HG03066 (cell line): ENCODE measurements around the gene CXCL5.
"Not testable (repeated sequence)": the region's sequence is repeated elsewhere in the genome, so short reads cannot be mapped to it uniquely, and the experiment has no call there.

Experiments used
- ATAC-seq: cut with Tn5 transposase; IDR thresholded peaks from one replicate; pipeline ENCODE4 v1.9.1; 2021; ENCODE audit warnings: low read depth; ENCODE audit not compliant: unreplicated experiment

CXCL5 gene

GRCh38 chr4:74016068-74016467 is 17.6 kb upstream of the CXCL5 start:
- ATAC-seq = no peak

- ATAC-seq = no peak
These were observed 16.8 kb upstream of the CXCL5 start for GRCh38 chr4:74015126-74015780.

- ATAC-seq = no peak
These were observed 15.9 kb upstream of the CXCL5 start for GRCh38 chr4:74014332-74014731.

- no peak for ATAC-seq
These were observed 14.8 kb upstream of the CXCL5 start for GRCh38 chr4:74013264-74013663.

- ATAC-seq = no peak
These were observed 13.7 kb upstream of the CXCL5 start for GRCh38 chr4:74012130-74012529.

GRCh38 chr4:74009307-74009706 is 10.8 kb upstream of the CXCL5 start:
- no peak for ATAC-seq

- ATAC-seq = no peak
These were observed 7.6 kb upstream of the CXCL5 start for GRCh38 chr4:74006009-74006476.

GRCh38 chr4:74005528-74005927 is 7.1 kb upstream of the CXCL5 start:
- ATAC-seq = no peak

- no peak for ATAC-seq
These were observed 6.2 kb upstream of the CXCL5 start for GRCh38 chr4:74004668-74005067.

- no peak for ATAC-seq
These were observed 1.8 kb upstream of the CXCL5 start for GRCh38 chr4:74000301-74000700.

GRCh38 chr4:73992050-73992449 is 6.4 kb downstream of the CXCL5 start:
- no peak for ATAC-seq

- ATAC-seq = no peak
These were observed 6.8 kb downstream of the CXCL5 start for GRCh38 chr4:73991742-73992000.

- ATAC-seq = no peak
These were observed 7.3 kb downstream of the CXCL5 start for GRCh38 chr4:73990988-73991741.

- ATAC-seq = no peak
These were observed 8.5 kb downstream of the CXCL5 start for GRCh38 chr4:73989928-73990327.

GRCh38 chr4:73989031-73989430 is 9.4 kb downstream of the CXCL5 start:
- no peak for ATAC-seq

- ATAC-seq = no peak
These were observed 10.4 kb downstream of the CXCL5 start, which contains the start of gene PPBP for GRCh38 chr4:73988061-73988460. TSS of gene PPBP (minus strand) at chr4:73988190. CDS start at chr4:73988103, 87 bp downstream.

GRCh38 chr4:73985528-73985852 is 13.0 kb downstream of the CXCL5 start:
- no peak for ATAC-seq

- no peak for ATAC-seq
These were observed 13.5 kb downstream of the CXCL5 start for GRCh38 chr4:73984736-73985527.

GRCh38 chr4:73981175-73981574 is 17.3 kb downstream of the CXCL5 start:
- ATAC-seq = not testable (repeated sequence)

GRCh38 chr4:73979407-73979957 is 19.0 kb downstream of the CXCL5 start:
- no peak for ATAC-seq

GRCh38 chr4:73978886-73979285 is 19.6 kb downstream of the CXCL5 start:
- no peak for ATAC-seq
